Adrenal gland (tissue), 5 donors: ENCODE measurements around the gene DLEC1.

Source experiments
- CTCF ChIP-seq, 6 experiments: fragments of 450-650 bp in 4 of 6; fragments of 200-600 bp in 2 of 6; sonication (generic) in 1 of 6; IDR thresholded peaks; 1 replicate in 5 of 6; 2 replicates in 1 of 6; pipeline versions ENCODE4 v1.5.1 to v1.8.0; 2016 to 2021; ENCODE audit warnings: antibody characterized with exemption in 6 of 6, mild to moderate bottlenecking in 2 of 6, moderate library complexity in 1 of 6
- POLR2A ChIP-seq, 2 donors: fragments of 450-650 bp; IDR thresholded peaks; one replicate each; pipeline ENCODE4 v1.6.1; 2017; ENCODE audit warnings: antibody characterized with exemption in 2 of 2, mild to moderate bottlenecking in 2 of 2, moderate library complexity in 1 of 2
- donor health status: DM: no; HTN: no; CAD: no.

GRCh38 chr3:38019658-38020341, 19.2 kb upstream of the DLEC1 start:
- TF ChIP-seq CTCF (IDR thresholded peaks at IDR 0.05) (no peak), POLR2A (IDR thresholded peaks at IDR 0.05) (no peak)
